Keratinocyte (primary cell): ENCODE results near the gene LIPT1. TPM values are rescaled to one million over a fixed set of nuclear protein-coding genes. Genes with fewer than 3 reads are reported as not detected.

ENCODE experiments used
- DNase-seq: peaks from one replicate; pipeline ENCODE4 v3.0.0-alpha.2; 2011; ENCODE audit warnings: low read depth, missing footprints, low spot score
- FAIRE-seq: peaks from 2 replicates; lab custom pipeline; 2011; peaks lifted over from hg19 to GRCh38; lab: Jason Lieb, UNC
- H2AFZ ChIP-seq: 2 replicates; pipeline ENCODE4 v1.6.0; 2012; ENCODE audit warnings: low read length, control low read depth, inconsistent platforms; ENCODE audit not compliant: control insufficient read depth
- H3K27ac ChIP-seq: 2 replicates; pipeline ENCODE4 v1.5.1; 2011; ENCODE audit warnings: low read length; ENCODE audit not compliant: control insufficient read depth, insufficient read depth
- H3K27me3 ChIP-seq: 3 replicates; pipeline ENCODE4 v1.6.0; 2011; ENCODE audit warnings: low read length; ENCODE audit not compliant: control insufficient read depth, insufficient read depth; ENCODE audit errors: extremely low read depth
- H3K36me3 ChIP-seq, 2 experiments: 2 replicates in 1 of 2; 3 replicates in 1 of 2; pipeline ENCODE4 v1.5.1; 2011; ENCODE audit warnings: low read length in 2 of 2, mild to moderate bottlenecking in 1 of 2; ENCODE audit not compliant: control insufficient read depth in 2 of 2, insufficient read depth in 2 of 2; ENCODE audit errors: extremely low read depth in 1 of 2
- H3K4me1 ChIP-seq: 3 replicates; pipeline ENCODE4 v1.5.1; 2011; ENCODE audit warnings: low read length; ENCODE audit not compliant: control insufficient read depth, insufficient read depth; ENCODE audit errors: extremely low read depth
- H3K4me2 ChIP-seq: 3 replicates; pipeline ENCODE4 v1.6.0; 2011; ENCODE audit warnings: low read depth, low read length; ENCODE audit not compliant: control insufficient read depth, insufficient read depth; ENCODE audit errors: extremely low read depth
- H3K4me3 ChIP-seq, 3 experiments: fragments of 200-600 bp in 1 of 3; sonication (generic) in 1 of 3; 2 replicates in 2 of 3; 3 replicates in 1 of 3; pipeline ENCODE4 v1.5.1; 2011 to 2016; ENCODE audit warnings: low read length in 3 of 3, mild to moderate bottlenecking in 3 of 3, control low read depth in 2 of 3, inconsistent platforms in 1 of 3, low read depth in 1 of 3, mixed read lengths in 1 of 3, mixed run types in 1 of 3, moderate library complexity in 1 of 3; ENCODE audit not compliant: control insufficient read depth in 2 of 3, insufficient read depth in 2 of 3; ENCODE audit errors: extremely low read depth in 1 of 3
- H3K79me2 ChIP-seq: 2 replicates; pipeline ENCODE4 v1.6.0; 2012; ENCODE audit warnings: low read length; ENCODE audit not compliant: control insufficient read depth, insufficient read depth
- H3K9ac ChIP-seq: 3 replicates; pipeline ENCODE4 v1.6.0; 2011; ENCODE audit warnings: low read length; ENCODE audit not compliant: control insufficient read depth, insufficient read depth; ENCODE audit errors: extremely low read depth
- H3K9me1 ChIP-seq: 3 replicates; pipeline ENCODE4 v1.6.0; 2011; ENCODE audit warnings: low read length; ENCODE audit not compliant: control insufficient read depth, insufficient read depth; ENCODE audit errors: extremely low read depth
- H3K9me3 ChIP-seq: 2 replicates; pipeline ENCODE4 v1.5.1; 2012; ENCODE audit warnings: low read depth, low read length; ENCODE audit not compliant: control insufficient read depth
- H4K20me1 ChIP-seq: 3 replicates; pipeline ENCODE4 v1.6.0; 2011; ENCODE audit warnings: low read length; ENCODE audit not compliant: control insufficient read depth, insufficient read depth; ENCODE audit errors: extremely low read depth
- CTCF ChIP-seq, 3 experiments: IDR thresholded peaks in 1 of 3; conservative IDR thresholded peaks in 1 of 3; optimal IDR thresholded peaks in 1 of 3; 2 replicates in 2 of 3; 3 replicates in 1 of 3; pipeline versions ENCODE3 to v1.5.1; 2011; ENCODE audit warnings: low read length in 3 of 3, mild to moderate bottlenecking in 3 of 3, moderate library complexity in 2 of 3, control low read depth in 1 of 3, inconsistent platforms in 1 of 3; ENCODE audit not compliant: insufficient read depth in 2 of 3; ENCODE audit errors: extremely low read depth in 1 of 3
- EZH2 ChIP-seq: IDR thresholded peaks from one replicate; pipeline ENCODE4 v1.6.1; 2012; ENCODE audit warnings: inconsistent platforms, mild to moderate bottlenecking, low read length, moderate library complexity
- dilution Hi-C: fragments of 300-500 bp; cut with MboI; formaldehyde crosslinking; loops from one replicate; pipeline ENCODE4 v1.7.0; 2020; ENCODE audit warnings: low sequenced_read_pairs; ENCODE audit not compliant: extremely low pct_ligation_motif_present
- polyA plus RNA-seq, 5 experiments: library from polyadenylated mRNA; depleted of rRNA in 3 of 5; stranded (reverse) in 3 of 5; stranded (forward) in 1 of 5; unstranded in 1 of 5; fragments of >200 nt; gene quantifications; 1 replicate in 1 of 5; 2 replicates in 3 of 5; 3 replicates in 1 of 5; pipeline versions ENCODE4 v1.2.1 to v1.2.3, GENCODE V29; 2011 to 2012; ENCODE audit warnings: missing spikeins in 2 of 5, low read depth in 1 of 5, low replicate concordance in 1 of 5

Gene LIPT1
- polyA plus RNA-seq, 1 donor (not counting 4 experiments of a cell fraction or from before 2014, with no cell fraction given) = 4.9 TPM

GRCh38 chr2:99187011-99187410 lies 32.2 kb downstream of the LIPT1 start:
- no peak overlapping the region for H3K4me2 ChIP-seq
- DNase-seq = no peak

GRCh38 chr2:99188357-99188756 lies 33.6 kb downstream of the LIPT1 start:
- H3K9me3 ChIP-seq = no peaks in the 10 kb centered on the region
- H2AFZ ChIP-seq = no peak overlapping the region
- H3K27me3 ChIP-seq = no peaks in the 10 kb centered on the region
- DNase-seq (no peak), FAIRE-seq (no peak)
- no peak overlapping the region for H3K9ac ChIP-seq
- H3K36me3 ChIP-seq = peaks cover 5 to 6% of the 10 kb centered on the region in 2 experiments
- peaks cover 65% of the 10 kb centered on the region for H3K79me2 ChIP-seq
- peaks cover 4% of the 10 kb centered on the region for H4K20me1 ChIP-seq
- no peak overlapping the region for H3K27ac ChIP-seq
- no peaks in the 10 kb centered on the region for H3K9me1 ChIP-seq
- no peak overlapping the region for H3K4me2 ChIP-seq
- TF ChIP-seq EZH2 (no peak), CTCF (optimal IDR thresholded peaks at IDR 0.05 in 1 of 3, IDR thresholded peaks at IDR 0.05 in 1 of 3, conservative IDR thresholded peaks at IDR 0.05 in 1 of 3; ENCODE audit: extremely low read depth in 1 of 3, insufficient read depth in 2 of 3, low read length in 3 of 3) (no peak)
- dilution Hi-C loops = no loop called here
- no peaks in the 10 kb centered on the region for H3K4me1 ChIP-seq
- no peak overlapping the region for H3K4me3 ChIP-seq

More at GRCh38 chr2:99187011-99187410, 32.2 kb downstream of the LIPT1 start:
- Histone ChIP-seq H3K9ac (no peak overlapping the region), H3K79me2 (peaks cover 75% of the 10 kb centered on the region), H3K9me1 (no peaks in the 10 kb centered on the region), H3K27me3 (no peaks in the 10 kb centered on the region), H3K36me3 (peaks cover 5 to 6% of the 10 kb centered on the region in 2 experiments), H3K9me3 (no peaks in the 10 kb centered on the region), H2AFZ (no peak overlapping the region), H3K27ac (no peak overlapping the region), H4K20me1 (peaks cover 4% of the 10 kb centered on the region), H3K4me1 (peaks cover 8% of the 10 kb centered on the region), H3K4me3 (no peak overlapping the region)
- no peak for TF ChIP-seq CTCF (optimal IDR thresholded peaks at IDR 0.05 in 1 of 3, IDR thresholded peaks at IDR 0.05 in 1 of 3, conservative IDR thresholded peaks at IDR 0.05 in 1 of 3; ENCODE audit: extremely low read depth in 1 of 3, insufficient read depth in 2 of 3, low read length in 3 of 3)
- dilution Hi-C loops = no loop called here
- no peak for FAIRE-seq
